Stimulated activated CD8-positive, alpha-beta memory T cell treated with anti-CD3 and anti-CD28 coated beads, Interleukin-4, amount 100 ng/mL, for 1 hour (primary cell): ENCODE data around the gene RTN3.
A peak's percentile ranks its signal among the peaks of the same experiment; 100 is the strongest.
"Not testable (repeated sequence)": the region's sequence is repeated elsewhere in the genome, so short reads cannot be mapped to it uniquely, and the experiment has no call there.

Experiments
- DNase-seq, 2 donors: peaks; one replicate each; pipeline ENCODE4 v3.0.0-alpha.2; 2020; ENCODE audit warnings: low read depth in 2 of 2, low spot score in 1 of 2

The RTN3 gene

GRCh38 chr11:63681321-63682065, at the start of gene RTN3:
TSS of gene RTN3 (plus strand) at chr11:63681500. CDS start at chr11:63681637, 137 bp downstream.
- peak; percentile 92 to 97 for DNase-seq

GRCh38 chr11:63635762-63636465, 45.4 kb upstream of the RTN3 start:
- peak; percentile 47 to 51 for DNase-seq

GRCh38 chr11:63638436-63638835, 42.9 kb upstream of the RTN3 start:
- not testable (repeated sequence) for DNase-seq

GRCh38 chr11:63639199-63639832, 42.0 kb upstream of the RTN3 start:
- DNase-seq: no peak

- DNase-seq: no peak
Observed at GRCh38 chr11:63641727-63642126, 39.6 kb upstream of the RTN3 start.

GRCh38 chr11:63643205-63643604, 38.1 kb upstream of the RTN3 start:
- DNase-seq: no peak

- no peak for DNase-seq
Observed at GRCh38 chr11:63652671-63653070, 28.6 kb upstream of the RTN3 start.

- no peak for DNase-seq
Observed at GRCh38 chr11:63660972-63661371, 20.3 kb upstream of the RTN3 start.

- DNase-seq: no peak
Observed at GRCh38 chr11:63663809-63664208, 17.5 kb upstream of the RTN3 start.

- DNase-seq: no peak
Observed at GRCh38 chr11:63666874-63667273, 14.4 kb upstream of the RTN3 start.

GRCh38 chr11:63667995-63668795, 13.1 kb upstream of the RTN3 start:
- no peak for DNase-seq

GRCh38 chr11:63670096-63670432, 11.2 kb upstream of the RTN3 start:
- no peak for DNase-seq

GRCh38 chr11:63670433-63671321, 10.6 kb upstream of the RTN3 start:
- peak in 1 of 2 donors; percentile 7 for DNase-seq

GRCh38 chr11:63671322-63672155, 9.8 kb upstream of the RTN3 start, which contains the start of gene ATL3:
TSS of gene ATL3 (minus strand) at chr11:63671376. CDS start at chr11:63671335, 41 bp downstream.
- DNase-seq: peak; percentile 88 to 89

GRCh38 chr11:63672156-63672463, 9.2 kb upstream of the RTN3 start:
- no peak for DNase-seq

GRCh38 chr11:63672936-63673539, 8.3 kb upstream of the RTN3 start:
- no peak for DNase-seq

- no peak for DNase-seq
Observed at GRCh38 chr11:63673579-63673978, 7.7 kb upstream of the RTN3 start.

GRCh38 chr11:63680834-63681320, 423 bp upstream of the RTN3 start:
- DNase-seq: no peak
